DOHH2 (cell line): ENCODE results near the gene PRCC.

Experiments used
- H3F3A ChIP-seq: fragments of 200-600 bp; sonication (generic), shearing (Covaris generic); 2 replicates; pipeline ENCODE4 v1.6.0; 2016; ENCODE audit warnings: antibody characterized with exemption, mild to moderate bottlenecking; ENCODE audit not compliant: control insufficient read depth, insufficient read depth
- H3K27ac ChIP-seq: fragments of 200-600 bp; sonication (generic); 2 replicates; pipeline ENCODE4 v1.5.1; 2014; ENCODE audit warnings: low read depth, mild to moderate bottlenecking, low read length, moderate library complexity
- H3K27me3 ChIP-seq: fragments of 200-600 bp; sonication (generic); 2 replicates; pipeline ENCODE4 v1.6.1; 2014; ENCODE audit warnings: mild to moderate bottlenecking, low read length, mixed read lengths; ENCODE audit not compliant: control insufficient read depth
- H3K36me3 ChIP-seq: fragments of 200-600 bp; sonication (generic); 2 replicates; pipeline ENCODE4 v1.6.1; 2014; ENCODE audit warnings: mild to moderate bottlenecking, low read length, moderate library complexity, mixed read lengths; ENCODE audit not compliant: control insufficient read depth
- H3K4me1 ChIP-seq: fragments of 200-600 bp; sonication (generic); 2 replicates; pipeline ENCODE4 v1.6.1; 2014; ENCODE audit warnings: mild to moderate bottlenecking, low read length, mixed read lengths; ENCODE audit not compliant: control insufficient read depth
- H3K4me2 ChIP-seq: fragments of 200-600 bp; sonication (generic); 2 replicates; pipeline ENCODE4 v1.6.0; 2014; ENCODE audit warnings: mild to moderate bottlenecking, low read length, moderate library complexity
- H3K4me3 ChIP-seq: fragments of 200-600 bp; sonication (generic); 2 replicates; pipeline ENCODE4 v1.5.1; 2014; ENCODE audit warnings: mild to moderate bottlenecking, low read length, mixed read lengths
- H3K79me2 ChIP-seq: fragments of 200-600 bp; sonication (generic); 2 replicates; pipeline ENCODE4 v1.6.1; 2014; ENCODE audit warnings: mild to moderate bottlenecking, low read length, mixed read lengths; ENCODE audit not compliant: control insufficient read depth
- H3K9me2 ChIP-seq: fragments of 200-600 bp; sonication (generic); replicated peaks from 2 replicates; pipeline ENCODE4 v1.6.1; 2014; ENCODE audit warnings: mild to moderate bottlenecking, low read length, mixed read lengths; ENCODE audit not compliant: control insufficient read depth
- H3K9me3 ChIP-seq: fragments of 200-600 bp; sonication (generic); 2 replicates; pipeline ENCODE4 v1.6.1; 2014; ENCODE audit warnings: antibody characterized with exemption, low read length, mixed read lengths; ENCODE audit not compliant: control insufficient read depth, insufficient read depth
- H4K20me1 ChIP-seq: fragments of 200-600 bp; sonication (generic); 2 replicates; pipeline ENCODE4 v1.6.0; 2014; ENCODE audit warnings: low read depth, mild to moderate bottlenecking, antibody characterized with exemption, low read length, moderate library complexity; ENCODE audit not compliant: control insufficient read depth, insufficient read depth
- EZH2phosphoT487 ChIP-seq: fragments of 200-600 bp; sonication (generic); IDR thresholded peaks from 2 replicates; pipeline ENCODE4 v1.6.1; 2017; ENCODE audit warnings: borderline replicate concordance, mild to moderate bottlenecking, antibody characterized with exemption, low read length, moderate library complexity, mixed read lengths
- TF ChIP-seq, protein P1 (sequence below): fragments of 200-600 bp; sonication (generic); IDR thresholded peaks from one replicate; pipeline ENCODE4 v1.5.1; 2014; ENCODE audit warnings: antibody characterized with exemption, mild to moderate bottlenecking, low read depth, low read length; ENCODE audit not compliant: poor library complexity, severe bottlenecking

Gene PRCC

DNA sequence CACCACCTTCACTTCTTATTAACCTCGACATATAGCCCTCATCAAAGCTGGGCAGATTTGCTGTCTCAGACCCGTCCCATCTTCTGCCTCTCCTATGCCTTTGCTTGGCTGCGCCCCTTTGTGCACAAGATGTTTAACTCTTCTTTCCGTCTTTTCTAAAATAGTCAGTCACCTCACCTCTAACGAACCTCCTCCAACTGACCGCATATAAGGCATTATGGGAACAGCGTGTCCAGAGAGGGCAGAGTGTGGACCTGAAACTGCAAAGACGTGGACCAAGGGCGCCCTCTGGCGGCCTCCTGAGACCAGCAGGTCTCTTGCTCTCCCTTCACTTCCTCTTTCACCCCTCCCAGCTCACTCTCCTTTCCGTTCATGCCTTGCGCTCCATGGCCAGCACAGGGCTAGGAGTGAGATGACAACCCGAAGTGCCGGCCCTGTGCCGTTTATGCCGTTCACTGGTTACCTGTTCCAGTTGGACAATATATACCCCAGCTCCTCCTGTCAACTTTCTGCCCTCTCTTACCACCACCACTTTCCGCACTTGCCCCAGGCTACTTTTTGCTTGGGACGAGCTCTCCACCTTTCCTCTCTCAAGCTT, 41.6 kb upstream of the PRCC start:
- Histone ChIP-seq H3K27me3 (no peaks in the 10 kb centered on the region), H3K79me2 (peaks cover 87% of the 10 kb centered on the region), H3K36me3 (peaks cover 81% of the 10 kb centered on the region), H3K9me3 (no peaks in the 10 kb centered on the region), H3K9me2 (no peaks in the 10 kb centered on the region), H3K4me2 (peak overlapping the region; percentile 91), H3F3A (peaks cover 27% of the 10 kb centered on the region), H3K27ac (peak overlapping the region; percentile 73), H4K20me1 (peaks cover 34% of the 10 kb centered on the region), H3K4me1 (peaks cover 36% of the 10 kb centered on the region), H3K4me3 (peak overlapping the region; percentile 97)
- TF ChIP-seq EZH2phosphoT487: no peak
- TF ChIP-seq, protein P1, sequence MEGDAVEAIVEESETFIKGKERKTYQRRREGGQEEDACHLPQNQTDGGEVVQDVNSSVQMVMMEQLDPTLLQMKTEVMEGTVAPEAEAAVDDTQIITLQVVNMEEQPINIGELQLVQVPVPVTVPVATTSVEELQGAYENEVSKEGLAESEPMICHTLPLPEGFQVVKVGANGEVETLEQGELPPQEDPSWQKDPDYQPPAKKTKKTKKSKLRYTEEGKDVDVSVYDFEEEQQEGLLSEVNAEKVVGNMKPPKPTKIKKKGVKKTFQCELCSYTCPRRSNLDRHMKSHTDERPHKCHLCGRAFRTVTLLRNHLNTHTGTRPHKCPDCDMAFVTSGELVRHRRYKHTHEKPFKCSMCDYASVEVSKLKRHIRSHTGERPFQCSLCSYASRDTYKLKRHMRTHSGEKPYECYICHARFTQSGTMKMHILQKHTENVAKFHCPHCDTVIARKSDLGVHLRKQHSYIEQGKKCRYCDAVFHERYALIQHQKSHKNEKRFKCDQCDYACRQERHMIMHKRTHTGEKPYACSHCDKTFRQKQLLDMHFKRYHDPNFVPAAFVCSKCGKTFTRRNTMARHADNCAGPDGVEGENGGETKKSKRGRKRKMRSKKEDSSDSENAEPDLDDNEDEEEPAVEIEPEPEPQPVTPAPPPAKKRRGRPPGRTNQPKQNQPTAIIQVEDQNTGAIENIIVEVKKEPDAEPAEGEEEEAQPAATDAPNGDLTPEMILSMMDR: peak; percentile 97

- peaks cover 83% of the 10 kb centered on the region for H3K79me2 ChIP-seq
- H3K4me3 ChIP-seq: peak overlapping the region; percentile 97
- H3K36me3 ChIP-seq: peaks cover 76% of the 10 kb centered on the region
- H3K9me3 ChIP-seq: no peaks in the 10 kb centered on the region
- no peaks in the 10 kb centered on the region for H3K9me2 ChIP-seq
- H3K4me1 ChIP-seq: peaks cover 36% of the 10 kb centered on the region
- H3K27ac ChIP-seq: peak overlapping the region; percentile 73
- no peaks in the 10 kb centered on the region for H3K27me3 ChIP-seq
- H4K20me1 ChIP-seq: peaks cover 29% of the 10 kb centered on the region
- peaks cover 28% of the 10 kb centered on the region for H3F3A ChIP-seq
- TF ChIP-seq, protein P1: peak; percentile 83
- TF ChIP-seq EZH2phosphoT487: no peak
- peak overlapping the region; percentile 91 for H3K4me2 ChIP-seq
Measured at GRCh38 chr1:156726549-156727226, 40.6 kb upstream of the PRCC start.

GRCh38 chr1:156727492-156727891, 39.8 kb upstream of the PRCC start:
- Histone ChIP-seq H3K27ac (peak overlapping the region; percentile 73), H3F3A (peaks cover 24% of the 10 kb centered on the region)
- TF ChIP-seq EZH2phosphoT487: no peak
- TF ChIP-seq, protein P1: no peak

More at GRCh38 chr1:156727492-156727891, 39.8 kb upstream of the PRCC start:
- peaks cover 36% of the 10 kb centered on the region for H3K4me1 ChIP-seq
- peaks cover 79% of the 10 kb centered on the region for H3K79me2 ChIP-seq
- no peaks in the 10 kb centered on the region for H3K9me3 ChIP-seq
- H4K20me1 ChIP-seq: peaks cover 29% of the 10 kb centered on the region
- H3K36me3 ChIP-seq: peaks cover 80% of the 10 kb centered on the region
- H3K9me2 ChIP-seq: no peaks in the 10 kb centered on the region
- H3K27me3 ChIP-seq: no peaks in the 10 kb centered on the region
- H3K4me3 ChIP-seq: peak overlapping the region; percentile 97
- H3K4me2 ChIP-seq: peak overlapping the region; percentile 91
